Anterior cingulate cortex (tissue), 58 donors: Measurements from ENCODE around the gene HORMAD2.
"Not testable (repeated sequence)": the region's sequence is repeated elsewhere in the genome, so short reads cannot be mapped to it uniquely, and the experiment has no call there.

Experiments used
- DNase-seq, 58 donors: peaks; one replicate each; lab custom pipeline; 2025; lab: John Stamatoyannopoulos, UW

Gene HORMAD2

GRCh38 chr22:30100770-30101169, 20.5 kb downstream of the HORMAD2 start:
- not testable (repeated sequence) for DNase-seq

DNA sequence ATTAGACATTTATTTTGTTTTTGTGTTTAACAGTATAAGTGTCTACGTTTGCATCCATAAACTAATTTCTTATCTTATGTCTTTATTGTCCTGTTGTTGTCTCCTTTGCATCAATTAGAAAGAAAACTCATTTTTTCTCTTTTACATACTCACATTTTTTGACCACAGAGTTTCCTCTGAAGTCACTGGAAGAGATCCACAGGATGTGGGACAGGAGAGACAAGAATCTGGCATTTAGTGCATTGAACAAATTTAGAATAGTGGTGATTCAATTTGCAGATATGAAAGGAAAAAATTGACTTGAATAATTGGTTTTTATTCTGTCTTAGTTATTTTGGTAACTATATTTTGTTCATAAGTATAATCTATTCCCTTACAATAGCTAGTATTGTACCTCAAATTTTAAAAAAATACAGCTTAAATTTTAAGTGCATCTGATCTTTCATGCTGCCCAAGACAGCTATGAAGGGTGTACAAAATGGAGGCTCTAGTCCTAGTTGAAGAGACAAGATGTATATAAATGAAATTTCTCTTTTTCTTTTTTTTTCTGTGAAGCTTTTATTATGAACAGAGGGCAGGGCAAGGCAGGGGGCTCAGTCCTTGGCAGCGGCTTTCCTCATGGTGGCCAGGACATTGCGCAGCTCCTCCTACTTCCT, 24.4 kb downstream of the HORMAD2 start:
- DNase-seq = no peak

- DNase-seq = no peak
These were observed 25.2 kb downstream of the HORMAD2 start for GRCh38 chr22:30105483-30105882.

GRCh38 chr22:30113494-30113893, 33.2 kb downstream of the HORMAD2 start:
- no peak for DNase-seq

DNA sequence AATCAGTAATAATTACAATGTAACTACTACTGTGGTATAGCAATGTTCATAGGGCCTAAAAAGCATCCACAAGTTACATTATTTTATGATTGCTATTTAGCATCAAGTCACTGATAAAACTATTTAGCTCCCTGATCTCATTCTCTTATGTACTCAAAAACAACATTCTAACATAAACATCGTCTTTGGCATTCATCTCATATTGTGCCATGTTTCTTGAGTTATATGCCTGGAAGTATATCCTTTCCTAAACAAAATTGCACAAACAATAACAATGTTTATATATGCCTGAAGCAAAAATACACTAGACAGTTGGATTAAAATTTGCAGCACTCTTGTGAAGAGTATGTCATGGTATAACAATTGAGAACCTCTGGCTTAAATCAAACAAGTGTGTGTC, 34.1 kb downstream of the HORMAD2 start:
- no peak for DNase-seq

DNA sequence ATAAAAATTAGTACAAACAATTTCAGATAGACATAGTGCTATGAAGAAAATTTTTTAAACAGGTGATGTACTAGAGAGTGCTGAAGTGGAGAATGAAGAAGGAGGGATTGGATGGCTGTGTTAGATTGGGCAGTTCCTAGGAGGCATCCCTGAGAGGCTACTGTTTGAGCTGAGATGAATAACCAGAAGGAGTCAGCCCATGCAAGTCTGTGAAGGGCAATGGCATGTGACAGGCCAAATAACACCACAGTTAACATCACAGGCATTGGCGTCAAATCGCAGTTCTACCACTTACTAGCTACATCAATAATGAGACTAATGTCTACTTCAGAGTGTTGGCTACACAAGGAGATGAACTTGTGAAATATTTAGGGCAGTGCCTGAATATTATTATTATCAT, 35.4 kb downstream of the HORMAD2 start:
- DNase-seq = no peak

DNA sequence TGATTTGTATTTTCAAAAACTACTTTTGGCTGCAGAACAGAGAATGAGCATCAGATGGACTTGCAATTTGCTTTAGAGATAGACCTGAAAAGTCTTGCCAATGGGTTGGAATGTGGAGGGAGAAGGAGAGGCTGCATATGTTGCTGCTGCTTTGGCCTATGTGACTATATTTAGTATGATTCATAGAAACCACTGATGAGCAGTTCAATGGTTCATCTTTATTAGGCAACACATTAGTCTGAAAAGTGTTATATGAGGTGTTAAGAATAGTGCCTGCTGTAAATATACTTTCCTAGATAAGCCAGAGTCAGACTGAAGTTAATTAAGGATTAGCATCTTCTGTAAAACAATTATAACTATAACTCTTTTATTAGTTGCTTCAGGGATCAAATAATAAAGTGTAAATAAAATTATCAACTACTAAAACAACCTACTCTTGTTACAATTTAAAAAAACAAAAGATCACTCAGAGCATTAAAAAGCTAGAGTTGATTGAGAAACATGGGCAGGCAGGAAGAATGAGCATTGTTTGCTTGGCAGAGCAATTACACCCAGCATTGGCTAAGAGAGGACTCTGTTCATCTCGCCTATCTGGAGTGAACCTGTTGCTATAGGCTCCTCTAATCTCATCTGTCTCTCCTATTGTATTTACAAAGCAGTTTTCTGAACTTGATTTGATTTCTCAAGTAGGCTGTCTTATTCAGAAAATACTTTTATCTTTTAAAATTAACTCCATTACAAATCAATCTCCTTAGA, 36.3 kb downstream of the HORMAD2 start:
- no peak for DNase-seq

- no peak for DNase-seq
These were observed 37.0 kb downstream of the HORMAD2 start for GRCh38 chr22:30117256-30117655.

- no peak for DNase-seq
These were observed 38.0 kb downstream of the HORMAD2 start for GRCh38 chr22:30118291-30118690.

- no peak for DNase-seq
These were observed 41.7 kb downstream of the HORMAD2 start for GRCh38 chr22:30121960-30122359.

DNA sequence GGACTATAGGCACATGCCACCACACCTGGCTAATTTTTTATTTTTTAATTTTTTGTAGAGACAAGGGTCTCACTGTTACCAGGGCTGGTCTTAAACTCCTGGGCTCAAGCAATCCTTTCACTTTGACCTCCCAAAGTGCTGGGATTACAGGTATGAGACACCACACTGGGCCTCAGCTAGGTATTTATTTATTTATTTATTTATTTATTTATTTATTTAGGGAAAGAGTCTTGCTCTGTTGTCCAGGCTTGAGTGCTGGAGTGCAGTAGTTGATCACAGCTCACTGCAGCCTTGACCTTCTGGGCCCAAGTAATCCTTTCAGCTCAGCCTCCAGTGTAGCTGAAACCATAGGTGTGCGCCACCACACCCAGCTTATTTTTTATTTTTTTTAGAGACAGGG, 43.2 kb downstream of the HORMAD2 start:
- DNase-seq = no peak

DNA sequence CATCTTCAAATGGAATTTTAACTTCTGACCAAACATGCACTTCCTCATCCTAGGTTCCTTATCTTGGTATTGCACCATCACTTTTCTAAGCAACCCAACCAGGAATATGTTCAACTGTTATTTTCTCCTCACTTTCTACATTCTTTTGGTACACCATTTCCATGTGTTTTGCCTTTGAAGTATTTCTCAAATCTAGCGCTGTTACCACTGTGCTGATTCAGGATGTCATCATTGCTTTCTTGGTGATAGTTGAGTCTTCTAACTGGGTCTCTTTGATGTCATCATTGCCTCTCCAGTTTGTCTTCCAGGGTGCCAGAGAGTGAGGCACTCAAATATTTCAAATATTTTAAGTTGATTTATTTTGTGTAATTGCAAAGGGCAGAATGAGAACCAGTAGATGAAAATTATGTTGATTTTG, 47.5 kb downstream of the HORMAD2 start:
- DNase-seq = no peak

GRCh38 chr22:30128511-30128910, 48.2 kb downstream of the HORMAD2 start:
- no peak for DNase-seq

DNA sequence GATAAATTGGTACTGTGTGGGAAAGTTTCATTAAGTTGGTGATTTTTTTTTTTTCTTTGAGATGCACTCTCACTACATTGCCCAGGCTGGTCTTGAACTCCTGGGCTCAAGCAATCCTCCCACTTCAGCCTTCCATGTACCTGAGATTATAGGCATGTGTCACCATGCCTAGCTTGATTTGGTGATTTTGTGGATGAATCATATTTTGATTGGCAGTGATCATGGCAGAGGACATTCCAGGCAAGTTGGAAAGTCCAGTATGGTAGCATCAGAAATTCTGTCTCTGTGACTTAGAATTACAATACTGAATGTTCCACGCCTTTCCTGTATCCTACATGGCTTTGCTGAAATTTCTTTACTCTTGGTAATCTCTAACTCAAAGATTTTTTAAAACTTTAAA, 49.4 kb downstream of the HORMAD2 start:
- DNase-seq = no peak

DNA sequence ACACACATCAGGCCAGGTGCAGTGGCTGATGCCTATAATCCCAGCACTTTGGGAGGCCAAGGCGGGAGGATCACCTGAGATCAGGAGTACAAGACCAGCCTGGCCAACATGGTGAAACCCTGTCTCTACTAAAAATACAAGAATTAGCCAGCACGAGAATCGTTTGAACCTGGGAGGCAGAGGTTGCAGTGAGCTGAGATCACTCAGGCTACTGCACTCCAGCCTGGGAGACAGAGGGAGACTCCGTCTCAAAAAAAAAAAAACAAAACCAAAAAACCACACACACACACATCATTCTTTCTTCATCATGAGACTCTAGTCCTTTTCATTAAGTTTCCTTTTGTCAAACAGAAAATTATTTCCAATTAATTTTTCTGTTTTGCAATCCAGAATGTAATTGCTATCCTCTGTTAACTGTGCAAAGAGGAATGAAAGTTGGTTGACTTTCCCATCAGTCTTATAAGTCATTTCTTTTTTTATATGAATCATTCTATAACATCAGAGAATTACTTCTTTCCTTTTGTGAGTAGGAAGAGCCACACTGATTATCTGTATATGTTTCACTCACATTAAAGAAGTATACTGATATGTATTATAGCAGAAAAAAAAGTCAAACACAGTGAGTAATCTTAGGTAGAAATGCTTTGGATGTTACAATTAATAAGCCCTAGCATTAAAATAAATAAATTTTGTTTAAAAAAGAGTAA, 52.2 kb downstream of the HORMAD2 start:
- no peak for DNase-seq

- DNase-seq = no peak
These were observed 60.1 kb downstream of the HORMAD2 start for GRCh38 chr22:30140414-30140813.

- no peak for DNase-seq
These were observed 63.0 kb downstream of the HORMAD2 start for GRCh38 chr22:30143265-30143664.

DNA sequence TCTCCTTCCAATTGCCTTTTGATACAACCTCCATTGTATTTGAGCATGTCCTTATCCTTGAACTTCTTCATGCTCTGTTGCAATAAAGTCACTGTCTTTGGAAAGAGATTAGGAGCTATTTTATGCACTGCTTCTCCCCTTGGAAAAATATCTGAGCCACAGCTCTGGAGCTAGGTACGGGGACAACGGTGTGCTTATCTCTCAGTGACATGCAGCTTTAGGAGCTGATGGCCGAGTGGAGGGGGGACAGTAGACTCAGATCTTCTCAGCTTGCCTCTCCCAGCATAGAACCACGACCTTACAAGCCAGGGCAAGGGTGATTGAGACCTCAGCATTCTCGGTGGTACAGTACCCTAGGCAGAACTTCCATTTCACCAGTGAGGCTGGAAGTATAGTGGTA, 64.1 kb downstream of the HORMAD2 start:
- DNase-seq = no peak

GRCh38 chr22:30150212-30150611, 69.9 kb downstream of the HORMAD2 start:
- DNase-seq = no peak

- DNase-seq = no peak
These were observed 78.0 kb downstream of the HORMAD2 start for GRCh38 chr22:30158277-30158676.

GRCh38 chr22:30158744-30159500, 78.7 kb downstream of the HORMAD2 start:
- no peak for DNase-seq
